Skeletal muscle tissue (tissue), 4 donors: ENCODE measurements around the gene MYPN. TPM values are rescaled to one million over a fixed set of nuclear protein-coding genes. Genes with fewer than 3 reads are reported as not detected.

Source experiments
- H3K27ac ChIP-seq: one replicate; pipeline ENCODE4 v1.7.0; 2013; ENCODE audit warnings: mild to moderate bottlenecking, low read depth, low read length, inconsistent platforms
- H3K27me3 ChIP-seq, 3 donors: one replicate each; pipeline ENCODE4 v1.7.0; 2013; ENCODE audit warnings: low read length in 3 of 3; ENCODE audit not compliant: control insufficient read depth in 3 of 3, insufficient read depth in 3 of 3
- H3K36me3 ChIP-seq, 3 donors: one replicate each; pipeline ENCODE4 v1.7.0; 2013; ENCODE audit warnings: low read length in 3 of 3; ENCODE audit not compliant: control insufficient read depth in 3 of 3, insufficient read depth in 3 of 3
- H3K4me1 ChIP-seq, 3 donors: one replicate each; pipeline ENCODE4 v1.7.0; 2013; ENCODE audit warnings: low read length in 3 of 3, mild to moderate bottlenecking in 3 of 3; ENCODE audit not compliant: control insufficient read depth in 3 of 3, insufficient read depth in 3 of 3
- H3K4me3 ChIP-seq, 3 donors: one replicate each; pipeline ENCODE4 v1.7.0; 2013; ENCODE audit warnings: low read length in 3 of 3
- H3K9ac ChIP-seq, 3 donors: one replicate each; pipeline ENCODE4 v1.7.0; 2013; ENCODE audit warnings: low read length in 3 of 3, mild to moderate bottlenecking in 3 of 3, moderate library complexity in 2 of 3, low read depth in 1 of 3
- H3K9me3 ChIP-seq, 3 donors: one replicate each; pipeline ENCODE4 v1.7.0; 2013; ENCODE audit warnings: low read length in 3 of 3; ENCODE audit not compliant: control insufficient read depth in 3 of 3
- total RNA-seq: library from RNA; depleted of rRNA; stranded (reverse); fragments of >200 nt; gene quantifications from one replicate; pipeline ENCODE4 v1.2.3, GENCODE V29; 2014
- donor health status: Osteomylitis.

Gene MYPN
- total RNA-seq, 1 donor from 2014 or later: 57.4 TPM

DNA sequence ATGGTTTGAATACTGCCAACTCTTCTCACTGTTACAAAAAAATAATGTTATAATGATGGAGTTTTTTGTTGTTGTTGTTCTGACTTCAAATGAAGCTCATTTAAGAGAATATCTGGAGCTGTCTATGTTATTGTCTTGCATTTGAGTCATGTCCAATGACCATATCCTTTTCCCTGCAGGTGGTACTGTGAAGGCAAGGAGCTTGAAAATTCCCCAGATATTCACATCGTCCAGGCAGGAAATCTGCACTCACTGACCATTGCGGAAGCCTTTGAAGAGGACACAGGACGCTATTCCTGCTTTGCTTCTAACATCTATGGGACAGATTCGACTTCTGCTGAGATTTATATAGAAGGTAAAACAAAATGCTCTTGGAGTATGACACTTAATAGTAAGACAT lies 33.5 kb downstream of the MYPN start:
- Histone ChIP-seq H3K27me3 (no peaks in the 10 kb centered on the region), H3K9me3 (no peaks in the 10 kb centered on the region), H3K9ac (no peak overlapping the region), H3K4me1 (peaks cover 10 to 28% (median 12%) of the 10 kb centered on the region in 3 donors), H3K4me3 (no peak overlapping the region), H3K27ac (no peak overlapping the region), H3K36me3 (peaks cover 5 to 39% (median 34%) of the 10 kb centered on the region in 3 donors)

DNA sequence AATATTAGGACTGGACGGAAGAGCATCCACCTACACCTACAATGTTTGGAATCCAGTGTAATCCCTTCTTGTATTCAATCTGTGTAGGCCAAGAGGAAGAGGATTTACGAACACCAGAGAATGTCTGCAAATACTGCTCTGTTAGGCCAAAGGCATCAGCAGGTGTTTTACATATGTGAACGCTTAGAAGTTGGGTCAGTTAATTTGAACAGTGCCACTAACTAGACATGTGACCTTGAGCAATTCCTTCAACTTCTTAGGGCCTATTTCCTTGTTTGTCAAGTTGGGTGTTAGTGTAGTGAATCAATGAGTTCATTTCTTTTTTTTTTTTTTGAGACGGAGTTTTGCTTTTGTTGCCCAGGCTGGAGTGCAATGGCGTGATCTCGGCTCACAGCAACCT lies 35.4 kb downstream of the MYPN start:
- H3K4me1 ChIP-seq: peaks cover 0 to 15% (median 3%) of the 10 kb centered on the region in 3 donors
- no peak overlapping the region for H3K4me3 ChIP-seq
- H3K9ac ChIP-seq: no peak overlapping the region
- no peak overlapping the region for H3K27ac ChIP-seq
- no peaks in the 10 kb centered on the region for H3K27me3 ChIP-seq
- H3K9me3 ChIP-seq: no peaks in the 10 kb centered on the region
- H3K36me3 ChIP-seq: peaks cover 15 to 54% (median 40%) of the 10 kb centered on the region in 3 donors

DNA sequence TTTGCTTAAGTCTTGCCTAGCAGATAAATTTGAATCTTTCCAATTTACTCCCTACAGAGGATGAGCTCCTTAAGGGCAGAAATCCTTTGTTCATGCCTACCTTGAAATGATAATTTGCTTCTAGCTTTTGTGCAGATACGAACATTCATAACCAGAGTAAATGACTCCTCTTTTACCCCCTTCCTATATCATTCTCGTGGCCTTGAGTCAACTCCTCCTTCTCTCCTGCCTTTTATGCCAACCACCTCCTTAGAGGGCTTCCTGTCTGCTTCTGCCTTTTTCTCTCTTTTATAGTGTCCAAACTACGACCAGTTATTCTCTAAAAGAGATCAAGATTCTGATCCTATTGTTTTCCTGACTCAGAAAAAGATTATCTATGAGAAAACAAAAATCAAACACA lies 36.4 kb downstream of the MYPN start:
- Histone ChIP-seq H3K4me3 (no peak overlapping the region), H3K9me3 (no peaks in the 10 kb centered on the region), H3K4me1 (peaks cover 0 to 15% (median 0%) of the 10 kb centered on the region in 3 donors), H3K27me3 (no peaks in the 10 kb centered on the region), H3K27ac (no peak overlapping the region), H3K9ac (no peak overlapping the region), H3K36me3 (peaks cover 21 to 64% (median 44%) of the 10 kb centered on the region in 3 donors)

DNA sequence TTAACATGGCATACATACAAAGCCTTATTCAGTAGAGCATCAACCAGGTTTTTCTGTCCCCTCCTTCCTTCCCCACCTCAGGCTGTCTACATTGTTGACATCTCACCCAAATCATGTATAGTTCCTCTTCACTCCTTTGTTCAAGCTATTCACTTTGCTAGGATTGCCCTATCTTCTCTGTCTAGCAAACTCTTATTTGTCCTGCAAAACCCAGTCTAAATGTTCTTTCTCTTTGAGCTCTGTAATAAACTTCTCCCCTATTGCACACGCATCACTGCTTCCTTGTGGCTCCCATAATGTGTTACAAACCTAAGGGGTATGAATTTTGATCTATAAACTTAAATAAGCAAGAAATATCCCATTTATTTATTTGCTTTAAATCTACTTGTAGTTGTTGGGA lies 36.8 kb downstream of the MYPN start:
- Histone ChIP-seq H3K27me3 (no peaks in the 10 kb centered on the region), H3K36me3 (peaks cover 25 to 67% (median 44%) of the 10 kb centered on the region in 3 donors), H3K27ac (no peak overlapping the region), H3K4me1 (peaks cover 0 to 16% (median 3%) of the 10 kb centered on the region in 3 donors), H3K9me3 (no peaks in the 10 kb centered on the region), H3K9ac (no peak overlapping the region), H3K4me3 (no peak overlapping the region)

DNA sequence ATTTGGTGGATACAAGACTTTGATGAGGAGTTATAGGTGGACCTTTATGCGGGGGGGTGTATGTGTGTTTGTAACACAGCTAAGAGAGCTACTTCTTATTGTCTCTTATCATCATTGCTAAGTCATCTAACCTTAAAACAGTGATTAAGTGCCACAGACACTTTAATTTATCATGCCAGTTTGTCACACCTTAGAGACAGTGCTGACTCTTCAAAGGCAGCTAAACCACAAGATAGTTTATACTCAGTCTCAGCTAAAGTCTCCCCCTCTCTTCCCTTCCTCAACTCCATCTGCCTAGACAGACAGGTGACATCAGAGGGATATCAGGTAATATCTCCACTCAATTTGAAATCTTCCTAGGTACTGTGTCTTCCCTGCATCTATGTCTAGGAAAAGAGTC lies 42.2 kb downstream of the MYPN start:
- H3K4me1 ChIP-seq: peaks cover 33 to 56% (median 42%) of the 10 kb centered on the region in 3 donors
- H3K27me3 ChIP-seq: no peaks in the 10 kb centered on the region
- H3K4me3 ChIP-seq: no peak overlapping the region
- no peaks in the 10 kb centered on the region for H3K9me3 ChIP-seq
- H3K36me3 ChIP-seq: peaks cover 21 to 47% (median 24%) of the 10 kb centered on the region in 3 donors
- no peak overlapping the region for H3K9ac ChIP-seq
- H3K27ac ChIP-seq: peak overlapping the region; percentile 64

DNA sequence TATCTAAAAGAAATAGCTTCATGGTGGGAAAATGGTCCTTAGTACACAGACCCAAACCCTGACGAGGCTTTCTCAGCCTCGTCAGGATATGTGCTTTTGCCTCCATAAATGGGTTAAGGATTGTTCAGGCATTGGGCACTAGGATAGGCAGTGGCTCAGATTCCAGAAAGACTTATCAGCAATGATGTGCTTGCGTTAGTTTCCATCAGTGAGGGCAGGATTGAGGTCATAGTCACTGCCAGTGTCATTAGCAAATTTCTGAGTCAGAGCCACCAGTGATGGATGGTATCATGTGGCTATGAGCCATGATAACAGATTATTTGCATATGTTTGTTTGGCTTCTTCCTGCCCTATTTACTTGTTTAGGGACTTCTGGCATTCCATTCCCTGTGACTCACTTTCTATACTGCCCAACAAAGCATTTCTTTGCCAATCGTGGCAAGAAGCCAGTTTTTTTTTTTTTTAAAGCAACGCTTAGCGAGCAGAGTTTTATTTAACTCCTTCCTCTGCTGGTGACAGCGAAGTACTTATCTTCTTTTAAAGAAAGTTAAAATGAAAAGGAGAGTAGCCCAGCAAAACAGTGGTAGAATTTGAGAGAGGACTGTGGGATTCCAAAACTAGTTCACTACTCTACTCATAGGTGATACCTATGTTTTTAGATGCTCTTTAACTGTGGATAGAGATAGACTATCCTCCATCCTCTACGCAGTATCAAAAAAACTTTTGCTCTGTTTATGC lies 44.4 kb downstream of the MYPN start:
- H3K27me3 ChIP-seq: no peaks in the 10 kb centered on the region
- H3K36me3 ChIP-seq: peaks cover 15 to 39% (median 17%) of the 10 kb centered on the region in 3 donors
- H3K9me3 ChIP-seq: no peaks in the 10 kb centered on the region
- peak overlapping the region in 2 of 3 donors; percentile 40 to 42 for H3K9ac ChIP-seq
- peaks cover 33 to 56% (median 42%) of the 10 kb centered on the region in 3 donors for H3K4me1 ChIP-seq
- peak overlapping the region; percentile 85 for H3K27ac ChIP-seq
- no peak overlapping the region for H3K4me3 ChIP-seq

DNA sequence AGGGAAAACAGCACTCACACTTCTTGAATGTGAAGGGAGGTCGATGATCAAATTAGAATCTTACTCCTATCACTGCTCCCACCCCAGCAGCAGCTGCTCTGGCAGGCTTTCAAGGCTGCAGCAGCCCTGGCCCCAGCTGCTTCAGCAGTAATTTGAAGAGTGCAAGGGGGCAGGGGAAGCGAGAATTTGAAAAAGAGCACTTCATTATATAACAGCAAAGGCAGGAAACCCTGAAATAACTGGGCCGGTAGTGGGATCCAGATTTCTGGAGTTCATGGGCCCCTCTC lies 44.9 kb downstream of the MYPN start:
- Histone ChIP-seq H3K9me3 (no peaks in the 10 kb centered on the region), H3K36me3 (peaks cover 13 to 34% (median 18%) of the 10 kb centered on the region in 3 donors), H3K4me1 (peaks cover 36 to 56% (median 47%) of the 10 kb centered on the region in 3 donors), H3K27me3 (no peaks in the 10 kb centered on the region), H3K4me3 (no peak overlapping the region), H3K27ac (peak overlapping the region; percentile 85), H3K9ac (peak overlapping the region in 2 of 3 donors; percentile 5 to 18)

DNA sequence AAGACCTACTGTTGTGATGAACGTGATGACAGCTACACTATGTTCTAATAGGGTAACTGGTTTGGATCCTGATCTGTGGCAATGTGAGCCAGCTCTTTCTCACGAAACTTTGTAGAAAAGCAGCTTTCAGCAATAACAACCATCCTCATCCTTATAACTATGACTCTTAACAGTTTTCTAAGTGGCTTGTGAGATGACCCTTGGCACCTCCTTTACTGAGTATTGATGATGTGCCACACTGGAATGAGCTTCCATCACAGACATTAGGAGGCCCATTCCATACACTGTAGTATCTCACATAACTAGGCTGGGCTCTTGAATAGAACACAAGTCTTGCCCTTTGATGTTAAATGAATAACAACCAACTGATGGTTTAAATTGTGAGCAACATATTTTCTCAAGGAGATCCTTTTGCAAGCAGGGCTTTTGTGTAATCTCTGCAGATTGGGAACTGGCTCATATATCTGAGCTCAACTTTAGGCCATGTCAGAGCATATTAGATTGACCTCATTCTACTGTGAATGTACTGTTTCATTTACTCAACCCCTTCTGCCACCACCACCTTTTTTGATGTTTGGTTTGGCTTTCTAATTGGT lies 46.4 kb downstream of the MYPN start:
- H3K36me3 ChIP-seq: peaks cover 7 to 23% (median 12%) of the 10 kb centered on the region in 3 donors
- no peak overlapping the region for H3K4me3 ChIP-seq
- H3K9me3 ChIP-seq: no peaks in the 10 kb centered on the region
- peak overlapping the region; percentile 85 for H3K27ac ChIP-seq
- peaks cover 37 to 52% (median 47%) of the 10 kb centered on the region in 3 donors for H3K4me1 ChIP-seq
- H3K27me3 ChIP-seq: no peaks in the 10 kb centered on the region
- H3K9ac ChIP-seq: no peak overlapping the region

DNA sequence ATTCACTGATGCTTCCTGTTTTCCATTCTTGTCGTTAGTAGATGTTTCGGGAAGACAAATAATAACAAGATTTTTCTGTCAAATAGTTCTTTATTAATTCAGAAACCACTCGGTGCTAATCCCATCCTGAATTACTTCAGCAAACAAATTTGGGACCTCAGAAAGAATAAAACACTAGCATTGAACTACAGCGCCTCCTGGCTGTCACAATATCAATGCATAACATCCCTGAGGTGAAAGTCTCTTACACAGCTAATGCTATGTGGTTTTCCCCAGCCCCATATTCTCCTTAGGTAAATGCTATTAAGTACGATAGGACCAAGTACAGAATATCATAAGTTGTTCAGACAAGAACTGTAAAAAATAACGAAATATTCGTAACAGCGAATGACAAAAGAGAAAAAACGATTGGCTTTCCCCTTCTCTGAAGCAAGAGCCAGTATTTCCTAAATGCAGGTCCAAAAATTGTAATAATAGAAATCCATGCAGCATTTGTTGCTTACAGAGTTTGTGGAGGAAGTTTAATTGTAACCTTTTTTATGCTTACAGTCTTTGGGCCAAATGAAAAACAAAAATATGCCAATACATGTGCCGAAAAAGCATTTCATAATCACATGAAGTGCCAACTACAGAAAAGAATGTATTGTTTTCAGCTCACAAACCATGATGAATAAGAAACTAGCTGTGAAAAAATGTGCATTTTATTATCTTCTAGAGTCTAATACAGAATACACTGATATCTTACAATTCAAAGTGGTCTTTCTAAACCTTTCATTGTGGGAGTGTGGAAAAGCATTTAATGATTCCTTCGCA lies 47.3 kb downstream of the MYPN start:
- Histone ChIP-seq H3K27ac (peak overlapping the region; percentile 85), H3K4me1 (peaks cover 37 to 48% (median 39%) of the 10 kb centered on the region in 3 donors), H3K36me3 (peaks cover 2 to 20% (median 12%) of the 10 kb centered on the region in 3 donors)

More for the DNA sequence above, 47.3 kb downstream of the MYPN start:
- no peaks in the 10 kb centered on the region for H3K9me3 ChIP-seq
- H3K9ac ChIP-seq: no peak overlapping the region
- H3K4me3 ChIP-seq: no peak overlapping the region
- H3K27me3 ChIP-seq: no peaks in the 10 kb centered on the region
